Upper lobe of left lung (tissue), 6 donors: Measurements from ENCODE around the gene PPHLN1. TPM values are rescaled to one million over a fixed set of nuclear protein-coding genes. Genes with fewer than 3 reads are reported as not detected.
A peak's percentile ranks its signal among the peaks of the same experiment; 100 is the strongest.

Experiments used
- ATAC-seq, 2 donors: fragments of 200-7000 bp; cut with Tn5 transposase; one replicate each; pipeline ENCODE4 v1.9.1; 2022; ENCODE audit warnings: mild to moderate bottlenecking in 2 of 2, moderate library complexity in 2 of 2; ENCODE audit not compliant: low FRiP score in 2 of 2
- DNase-seq, 2 donors: peaks; one replicate each; pipeline ENCODE4 v3.0.0-alpha.2; 2019 to 2020
- H3K27ac ChIP-seq, 4 donors: fragments of 200-600 bp; sonication (generic); one replicate each; pipeline ENCODE4 v1.5.1; 2016 to 2019
- H3K27me3 ChIP-seq, 4 donors: fragments of 200-600 bp; sonication (generic); one replicate each; pipeline ENCODE4 v1.5.1; 2017 to 2019
- H3K36me3 ChIP-seq, 4 donors: fragments of 200-600 bp; sonication (generic); one replicate each; pipeline ENCODE4 v1.5.1; 2016 to 2019
- H3K4me1 ChIP-seq, 4 donors: fragments of 200-600 bp; sonication (generic); one replicate each; pipeline ENCODE4 v1.5.1; 2018 to 2019
- H3K4me3 ChIP-seq, 4 donors: fragments of 200-600 bp; sonication (generic); one replicate each; pipeline ENCODE4 v1.5.1; 2017 to 2019; ENCODE audit warnings: mild to moderate bottlenecking in 2 of 4, moderate library complexity in 1 of 4
- H3K9me3 ChIP-seq, 4 donors: fragments of 200-600 bp; sonication (generic); one replicate each; pipeline ENCODE4 v1.5.1; 2018 to 2019
- EP300 ChIP-seq, 4 donors: sonication (generic); formaldehyde crosslinking; IDR thresholded peaks; one replicate each; pipeline ENCODE4 v1.5.1; 2017; ENCODE audit warnings: antibody characterized with exemption in 4 of 4, control low read depth in 2 of 4
- POLR2A ChIP-seq, 4 donors: fragments of 450-650 bp; IDR thresholded peaks; one replicate each; pipeline ENCODE4 v1.5.1; 2016 to 2017; ENCODE audit warnings: antibody characterized with exemption in 4 of 4, mild to moderate bottlenecking in 2 of 4
- POLR2AphosphoS5 ChIP-seq, 2 donors: sonication (generic); formaldehyde crosslinking; IDR thresholded peaks; one replicate each; pipeline ENCODE4 v1.5.1; 2017; ENCODE audit warnings: antibody characterized with exemption in 2 of 2
- WGBS, 2 donors: methylation state at CpG; one replicate each; pipeline ENCODE4 v1.1.5; 2017 to 2018; 5-methylcytosine and 5-hydroxymethylcytosine counted together
- total RNA-seq, 6 donors: library from RNA; depleted of rRNA in 4 of 6; stranded (reverse); fragments of >200 nt in 4 of 6; gene quantifications; one replicate each; pipeline versions ENCODE4 v1.1.0 to v1.2.1, GENCODE V29; 2016 to 2021
- TF ChIP-seq, protein P1 (sequence below), 6 experiments: fragments of 450-650 bp in 4 of 6; fragments of 200-600 bp in 2 of 6; sonication (generic) in 2 of 6; IDR thresholded peaks; one replicate each; pipeline ENCODE4 v1.5.1; 2016 to 2019; ENCODE audit warnings: antibody characterized with exemption in 6 of 6
- donor health status: DM: no; HTN: no; CAD: no; lungs with moderate emphysema.
- donor health status: DM: no; HTN: yes; CAD: no; lungs with severe emphysema.

PPHLN1 gene
- total RNA-seq, 6 donors from 2014 or later, result 24.5 to 69.1 (median 46.7) TPM

DNA sequence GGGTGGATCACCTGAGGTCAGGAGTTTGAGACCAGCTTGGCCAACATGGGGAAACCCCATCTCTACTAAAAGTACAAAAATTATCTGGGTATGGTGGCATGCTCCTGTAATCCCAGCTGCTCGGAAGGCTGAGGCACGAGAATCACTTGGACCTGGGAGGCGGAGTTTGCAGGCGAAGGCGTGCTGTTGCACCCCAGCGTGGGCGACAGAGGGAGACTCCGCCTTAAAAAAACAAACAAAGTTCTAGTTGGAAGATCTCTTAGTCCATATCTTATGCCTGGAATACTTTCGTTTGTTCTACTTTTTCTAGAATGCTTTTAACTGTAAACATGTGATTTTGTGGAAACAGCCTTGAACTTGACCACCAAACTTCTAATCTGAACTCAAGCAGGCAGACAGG is 38.7 kb downstream of the PPHLN1 start:
- Histone ChIP-seq H3K36me3 (no peaks in the 10 kb centered on the region), H3K4me3 (no peak overlapping the region), H3K4me1 (no peaks in the 10 kb centered on the region), H3K27ac (no peak overlapping the region), H3K27me3 (no peaks in the 10 kb centered on the region), H3K9me3 (no peaks in the 10 kb centered on the region)
- ATAC-seq (no peak), DNase-seq (no peak)
- no peak for TF ChIP-seq POLR2A (IDR thresholded peaks at IDR 0.05)
- TF ChIP-seq, protein P1, sequence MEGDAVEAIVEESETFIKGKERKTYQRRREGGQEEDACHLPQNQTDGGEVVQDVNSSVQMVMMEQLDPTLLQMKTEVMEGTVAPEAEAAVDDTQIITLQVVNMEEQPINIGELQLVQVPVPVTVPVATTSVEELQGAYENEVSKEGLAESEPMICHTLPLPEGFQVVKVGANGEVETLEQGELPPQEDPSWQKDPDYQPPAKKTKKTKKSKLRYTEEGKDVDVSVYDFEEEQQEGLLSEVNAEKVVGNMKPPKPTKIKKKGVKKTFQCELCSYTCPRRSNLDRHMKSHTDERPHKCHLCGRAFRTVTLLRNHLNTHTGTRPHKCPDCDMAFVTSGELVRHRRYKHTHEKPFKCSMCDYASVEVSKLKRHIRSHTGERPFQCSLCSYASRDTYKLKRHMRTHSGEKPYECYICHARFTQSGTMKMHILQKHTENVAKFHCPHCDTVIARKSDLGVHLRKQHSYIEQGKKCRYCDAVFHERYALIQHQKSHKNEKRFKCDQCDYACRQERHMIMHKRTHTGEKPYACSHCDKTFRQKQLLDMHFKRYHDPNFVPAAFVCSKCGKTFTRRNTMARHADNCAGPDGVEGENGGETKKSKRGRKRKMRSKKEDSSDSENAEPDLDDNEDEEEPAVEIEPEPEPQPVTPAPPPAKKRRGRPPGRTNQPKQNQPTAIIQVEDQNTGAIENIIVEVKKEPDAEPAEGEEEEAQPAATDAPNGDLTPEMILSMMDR (IDR thresholded peaks at IDR 0.05), result no peak
- no peak for TF ChIP-seq EP300 (IDR thresholded peaks at IDR 0.05)
- no peak for TF ChIP-seq POLR2AphosphoS5 (IDR thresholded peaks at IDR 0.05)
- 85 to 87% methylated on average over 9 of the region's 9 CpGs for WGBS, 2 donors

DNA sequence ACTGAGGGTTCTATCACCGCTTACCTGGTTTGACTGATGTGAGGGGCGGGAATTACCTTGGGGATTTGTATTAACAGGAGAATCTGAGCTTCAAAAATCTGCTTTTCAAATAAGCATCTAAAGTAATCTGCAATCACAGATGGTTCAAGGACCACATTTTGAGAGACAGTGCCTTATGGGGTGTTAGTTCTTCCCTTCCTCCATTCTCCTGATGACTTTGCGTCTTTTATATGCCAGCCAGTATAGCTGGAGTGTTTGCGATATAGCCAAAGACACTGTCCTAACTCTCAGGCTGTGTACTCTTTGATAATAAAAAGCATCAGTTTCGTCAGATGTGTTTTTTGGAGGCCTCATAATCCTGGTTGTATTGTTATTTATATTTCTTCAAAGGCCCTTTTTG is 39.5 kb downstream of the PPHLN1 start:
- Histone ChIP-seq H3K9me3 (no peaks in the 10 kb centered on the region), H3K36me3 (no peaks in the 10 kb centered on the region), H3K4me3 (no peak overlapping the region), H3K27me3 (no peaks in the 10 kb centered on the region), H3K4me1 (no peaks in the 10 kb centered on the region), H3K27ac (no peak overlapping the region)
- TF ChIP-seq POLR2AphosphoS5 (IDR thresholded peaks at IDR 0.05) (no peak), EP300 (IDR thresholded peaks at IDR 0.05) (no peak), POLR2A (IDR thresholded peaks at IDR 0.05) (no peak)
- TF ChIP-seq, protein P1 (IDR thresholded peaks at IDR 0.05), result no peak
- ATAC-seq (no peak), DNase-seq (no peak)
- 96 to 97% methylated on average over 5 of the region's 5 CpGs for WGBS, 2 donors

DNA sequence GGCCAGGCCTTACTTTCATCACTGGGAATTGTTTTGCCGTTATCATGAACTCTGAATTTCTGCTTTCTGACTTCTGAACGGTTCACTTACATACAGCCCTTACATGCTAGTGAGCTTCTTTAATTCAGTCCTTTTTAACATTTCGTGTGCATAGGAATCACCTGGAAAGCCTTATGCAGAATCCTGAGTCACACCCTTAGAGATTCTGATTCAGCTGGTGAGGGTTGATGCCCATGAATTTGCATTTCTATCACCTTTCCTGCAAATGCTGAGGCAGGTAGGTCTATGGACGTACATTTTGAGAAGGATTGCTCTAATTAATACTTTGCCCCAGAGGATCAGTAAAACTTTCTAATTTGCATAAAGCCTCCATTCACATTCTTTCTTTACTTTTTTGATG is 44.0 kb downstream of the PPHLN1 start:
- H3K27ac ChIP-seq, result no peak overlapping the region
- no peaks in the 10 kb centered on the region for H3K9me3 ChIP-seq
- H3K27me3 ChIP-seq, result no peaks in the 10 kb centered on the region
- ATAC-seq, result no peak
- DNase-seq, result no peak
- TF ChIP-seq, protein P1 (IDR thresholded peaks at IDR 0.05), result no peak
- TF ChIP-seq EP300 (IDR thresholded peaks at IDR 0.05) (no peak), POLR2A (IDR thresholded peaks at IDR 0.05) (no peak), POLR2AphosphoS5 (IDR thresholded peaks at IDR 0.05) (no peak)
- no peaks in the 10 kb centered on the region for H3K4me1 ChIP-seq
- H3K4me3 ChIP-seq, result no peak overlapping the region
- WGBS, 2 donors, result 79 to 87% methylated on average over 4 of the region's 4 CpGs
- peaks cover 0 to 4% (median 0%) of the 10 kb centered on the region in 4 donors for H3K36me3 ChIP-seq

DNA sequence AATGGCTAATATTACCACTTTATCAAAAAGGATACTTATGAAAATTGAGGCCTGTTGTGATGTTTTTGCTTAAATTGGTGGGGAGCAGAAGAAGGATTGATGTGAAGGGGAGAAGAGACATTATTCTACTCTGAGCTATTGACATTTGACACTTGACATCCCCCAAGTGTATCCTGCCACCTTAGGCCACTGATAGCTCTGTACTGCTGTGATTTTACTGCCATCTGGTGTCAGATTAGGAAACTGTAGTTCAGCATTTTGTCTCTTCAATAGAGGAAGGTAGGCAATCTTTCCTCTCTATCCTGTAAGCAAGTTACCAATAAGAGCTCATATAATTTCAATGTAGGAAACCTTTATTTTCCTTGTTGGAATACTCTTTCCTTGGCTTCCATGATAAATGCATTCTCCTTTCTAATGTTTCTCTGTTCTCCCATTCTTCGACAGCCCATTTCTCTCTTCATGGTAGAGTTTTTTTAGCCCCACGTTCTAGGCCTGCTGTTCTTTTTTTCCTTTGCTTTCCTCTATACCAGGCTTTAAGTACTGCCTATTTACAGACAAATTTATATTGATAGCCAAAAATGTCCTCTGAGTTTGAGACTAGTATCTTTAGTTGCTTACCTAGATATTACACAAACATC is 46.3 kb downstream of the PPHLN1 start:
- Histone ChIP-seq H3K27ac (no peak overlapping the region), H3K27me3 (no peaks in the 10 kb centered on the region), H3K9me3 (no peaks in the 10 kb centered on the region), H3K36me3 (peaks cover 0 to 26% (median 5%) of the 10 kb centered on the region in 4 donors), H3K4me3 (no peak overlapping the region), H3K4me1 (no peaks in the 10 kb centered on the region)
- TF ChIP-seq POLR2AphosphoS5 (IDR thresholded peaks at IDR 0.05) (no peak), EP300 (IDR thresholded peaks at IDR 0.05) (no peak), POLR2A (IDR thresholded peaks at IDR 0.05) (no peak)
- TF ChIP-seq, protein P1 (IDR thresholded peaks at IDR 0.05), result peak; percentile 46 to 74 (median 54)
- ATAC-seq (peak in 1 of 2 donors; percentile 82), DNase-seq (no peak)
- WGBS, 2 donors, result 84 to 90% methylated on average over 2 of the region's 2 CpGs

DNA sequence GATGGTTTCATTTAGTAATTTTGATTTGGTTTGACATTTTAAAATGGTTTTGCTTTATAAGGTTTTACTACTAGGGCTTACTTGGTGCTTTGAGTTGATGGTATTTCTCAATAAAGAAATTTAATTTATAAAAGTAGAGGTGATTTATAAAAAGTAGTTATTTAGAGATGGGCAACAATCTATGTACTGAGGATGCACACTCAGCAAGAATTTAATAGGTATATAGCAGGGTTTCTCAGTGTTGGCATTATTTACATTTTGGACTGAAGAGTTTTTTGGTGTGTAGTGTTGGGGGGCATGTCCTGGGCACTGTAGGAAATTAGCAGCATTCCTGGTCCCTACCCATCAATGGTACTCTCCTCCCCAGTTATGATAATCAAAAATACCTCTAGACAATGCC is 47.7 kb downstream of the PPHLN1 start:
- DNase-seq, result no peak
- Histone ChIP-seq H3K27me3 (no peaks in the 10 kb centered on the region), H3K4me1 (no peaks in the 10 kb centered on the region), H3K4me3 (no peak overlapping the region), H3K36me3 (peaks cover 0 to 29% (median 5%) of the 10 kb centered on the region in 4 donors), H3K27ac (no peak overlapping the region), H3K9me3 (no peaks in the 10 kb centered on the region)
- TF ChIP-seq EP300 (IDR thresholded peaks at IDR 0.05), result no peak
- no peak for TF ChIP-seq POLR2A (IDR thresholded peaks at IDR 0.05)
- TF ChIP-seq POLR2AphosphoS5 (IDR thresholded peaks at IDR 0.05), result no peak
- TF ChIP-seq, protein P1 (IDR thresholded peaks at IDR 0.05), result no peak
- ATAC-seq, result no peak
